HG03060 (cell line): ENCODE measurements around the gene RASGRF1.
"Not testable (repeated sequence)": the region's sequence is repeated elsewhere in the genome, so short reads cannot be mapped to it uniquely, and the experiment has no call there.

Experiments used
- ATAC-seq: cut with Tn5 transposase; IDR thresholded peaks from one replicate; pipeline ENCODE4 v1.9.1; 2021; ENCODE audit warnings: low read depth, moderate number of reproducible peaks; ENCODE audit not compliant: unreplicated experiment

RASGRF1 gene, protein sequence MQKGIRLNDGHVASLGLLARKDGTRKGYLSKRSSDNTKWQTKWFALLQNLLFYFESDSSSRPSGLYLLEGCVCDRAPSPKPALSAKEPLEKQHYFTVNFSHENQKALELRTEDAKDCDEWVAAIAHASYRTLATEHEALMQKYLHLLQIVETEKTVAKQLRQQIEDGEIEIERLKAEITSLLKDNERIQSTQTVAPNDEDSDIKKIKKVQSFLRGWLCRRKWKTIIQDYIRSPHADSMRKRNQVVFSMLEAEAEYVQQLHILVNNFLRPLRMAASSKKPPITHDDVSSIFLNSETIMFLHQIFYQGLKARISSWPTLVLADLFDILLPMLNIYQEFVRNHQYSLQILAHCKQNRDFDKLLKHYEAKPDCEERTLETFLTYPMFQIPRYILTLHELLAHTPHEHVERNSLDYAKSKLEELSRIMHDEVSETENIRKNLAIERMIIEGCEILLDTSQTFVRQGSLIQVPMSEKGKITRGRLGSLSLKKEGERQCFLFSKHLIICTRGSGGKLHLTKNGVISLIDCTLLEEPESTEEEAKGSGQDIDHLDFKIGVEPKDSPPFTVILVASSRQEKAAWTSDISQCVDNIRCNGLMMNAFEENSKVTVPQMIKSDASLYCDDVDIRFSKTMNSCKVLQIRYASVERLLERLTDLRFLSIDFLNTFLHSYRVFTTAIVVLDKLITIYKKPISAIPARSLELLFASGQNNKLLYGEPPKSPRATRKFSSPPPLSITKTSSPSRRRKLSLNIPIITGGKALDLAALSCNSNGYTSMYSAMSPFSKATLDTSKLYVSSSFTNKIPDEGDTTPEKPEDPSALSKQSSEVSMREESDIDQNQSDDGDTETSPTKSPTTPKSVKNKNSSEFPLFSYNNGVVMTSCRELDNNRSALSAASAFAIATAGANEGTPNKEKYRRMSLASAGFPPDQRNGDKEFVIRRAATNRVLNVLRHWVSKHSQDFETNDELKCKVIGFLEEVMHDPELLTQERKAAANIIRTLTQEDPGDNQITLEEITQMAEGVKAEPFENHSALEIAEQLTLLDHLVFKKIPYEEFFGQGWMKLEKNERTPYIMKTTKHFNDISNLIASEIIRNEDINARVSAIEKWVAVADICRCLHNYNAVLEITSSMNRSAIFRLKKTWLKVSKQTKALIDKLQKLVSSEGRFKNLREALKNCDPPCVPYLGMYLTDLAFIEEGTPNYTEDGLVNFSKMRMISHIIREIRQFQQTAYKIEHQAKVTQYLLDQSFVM (N-terminal part only)

DNA sequence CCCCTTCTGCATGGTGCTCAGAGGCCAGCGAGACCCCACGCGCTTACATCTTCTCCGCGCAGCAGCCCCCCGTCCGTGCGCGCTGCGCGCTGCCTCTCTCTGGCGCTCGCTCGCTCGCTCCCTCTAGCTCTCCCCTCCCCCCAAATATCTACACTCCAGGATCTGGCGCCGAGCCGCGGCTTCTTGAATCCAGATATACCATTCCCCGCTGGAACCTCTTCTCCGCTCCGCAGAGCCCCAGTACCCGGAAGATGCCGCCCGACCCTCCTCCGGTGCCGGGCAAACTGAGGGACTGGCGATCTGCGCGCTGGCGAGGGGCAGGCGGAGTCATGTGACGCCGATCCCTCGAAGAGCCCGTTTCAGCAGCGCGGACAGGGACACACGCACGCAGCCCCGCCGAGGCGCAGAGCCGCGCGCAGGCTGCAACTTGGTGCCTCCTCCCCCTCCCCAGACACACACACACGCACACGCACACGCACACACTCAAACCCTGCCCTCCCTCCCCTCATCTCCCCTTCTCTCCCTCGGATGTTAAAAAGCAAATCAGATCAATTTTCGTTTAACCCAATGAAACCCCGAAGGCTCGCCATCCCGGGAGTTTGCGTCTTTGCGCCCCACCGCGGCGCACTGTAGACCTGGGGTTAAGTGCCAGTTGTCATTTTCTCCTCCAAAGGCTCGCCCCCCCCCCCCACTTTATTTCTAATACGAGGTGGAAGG, at the start of gene RASGRF1:
Gene RASGRF1 (minus strand): TSS at position 294 of the 717 bp plus-strand sequence. CDS start 282 bp downstream, at position 12.
- ATAC-seq: no peak

DNA sequence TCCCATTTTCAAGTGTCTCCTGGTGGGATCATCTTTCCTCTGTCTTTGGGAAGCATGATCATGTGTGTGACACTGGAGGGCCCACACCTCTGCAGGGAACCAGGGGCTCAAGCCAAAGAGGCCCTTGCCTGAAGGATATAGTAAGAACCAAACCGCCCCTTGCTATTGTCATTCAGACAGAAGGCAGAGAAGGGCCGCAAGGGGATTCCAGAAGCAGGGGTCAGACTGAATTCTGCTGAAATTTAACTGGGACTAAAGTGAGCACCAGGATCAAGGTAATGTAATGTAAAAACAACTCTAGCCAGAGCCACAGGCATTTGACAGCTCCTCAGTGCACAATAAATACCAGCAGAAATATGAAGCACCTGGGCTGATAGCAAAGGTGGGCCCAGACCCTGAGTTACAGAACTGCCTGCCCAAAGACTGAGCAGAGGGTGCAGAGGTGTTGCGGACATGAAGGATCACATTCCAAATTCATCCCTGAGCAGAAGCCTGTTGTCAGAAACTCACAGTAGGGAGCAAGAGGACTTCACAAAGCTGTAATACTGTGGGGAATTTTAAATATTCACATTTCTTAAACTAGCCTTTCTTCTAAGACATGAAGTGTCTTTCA, 46.0 kb upstream of the RASGRF1 start:
- no peak for ATAC-seq

DNA sequence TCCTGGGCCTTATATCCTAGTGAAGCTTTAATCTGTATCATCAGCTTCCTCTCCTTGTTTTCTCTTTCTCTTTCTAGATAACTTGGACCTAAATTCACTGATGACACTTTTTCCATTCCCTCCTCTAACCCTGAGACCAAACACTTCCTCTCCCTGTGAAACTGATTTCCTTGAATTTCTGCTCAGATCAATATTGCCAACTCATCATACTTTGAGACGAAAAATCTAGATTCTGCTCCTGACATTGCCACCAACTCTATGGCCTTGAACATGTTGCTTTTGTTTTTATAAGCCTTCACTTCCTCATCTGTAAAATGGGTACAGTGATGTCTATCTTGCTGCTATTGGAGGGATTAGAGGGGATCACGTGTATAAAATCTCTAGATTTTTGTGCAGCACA, 42.7 kb upstream of the RASGRF1 start:
- ATAC-seq: no peak

DNA sequence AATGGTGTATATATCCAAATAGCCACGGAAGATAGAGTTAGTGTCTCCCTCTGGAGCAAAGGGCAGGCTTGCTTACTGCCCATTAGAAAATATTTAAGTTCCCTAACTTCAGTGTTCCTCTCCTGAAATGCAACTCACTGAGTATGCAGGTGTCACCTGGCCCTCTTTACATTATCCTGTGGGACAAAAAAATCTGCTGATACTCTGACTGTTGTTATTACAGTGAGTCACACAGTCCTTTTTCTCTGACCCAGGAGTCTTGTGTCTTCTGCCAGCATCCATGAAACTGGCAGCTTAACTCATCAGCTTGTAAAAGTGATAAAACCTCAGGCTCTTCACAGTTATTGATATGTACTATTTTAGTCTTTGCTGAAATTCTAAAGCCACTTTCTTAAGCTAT, 42.2 kb upstream of the RASGRF1 start:
- no peak for ATAC-seq

DNA sequence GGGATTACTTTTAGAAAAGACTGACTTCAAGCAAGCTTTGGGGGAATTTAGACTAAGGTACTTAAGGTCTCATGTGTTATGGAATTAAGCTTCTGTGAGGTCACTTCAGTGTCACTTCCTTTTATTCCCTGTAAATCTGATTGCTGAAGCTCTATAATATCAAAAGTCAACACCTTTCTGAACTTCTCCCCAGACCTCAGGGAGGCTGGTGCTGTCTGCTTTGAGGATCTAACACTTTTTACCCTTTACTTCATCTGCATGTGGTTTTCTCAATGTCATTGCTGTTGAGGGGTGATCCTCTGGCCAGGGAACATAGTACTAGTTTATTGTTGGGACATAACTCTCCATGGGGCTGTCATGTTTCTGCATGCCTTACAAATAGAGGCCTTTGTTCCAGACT, 41.8 kb upstream of the RASGRF1 start:
- no peak for ATAC-seq

DNA sequence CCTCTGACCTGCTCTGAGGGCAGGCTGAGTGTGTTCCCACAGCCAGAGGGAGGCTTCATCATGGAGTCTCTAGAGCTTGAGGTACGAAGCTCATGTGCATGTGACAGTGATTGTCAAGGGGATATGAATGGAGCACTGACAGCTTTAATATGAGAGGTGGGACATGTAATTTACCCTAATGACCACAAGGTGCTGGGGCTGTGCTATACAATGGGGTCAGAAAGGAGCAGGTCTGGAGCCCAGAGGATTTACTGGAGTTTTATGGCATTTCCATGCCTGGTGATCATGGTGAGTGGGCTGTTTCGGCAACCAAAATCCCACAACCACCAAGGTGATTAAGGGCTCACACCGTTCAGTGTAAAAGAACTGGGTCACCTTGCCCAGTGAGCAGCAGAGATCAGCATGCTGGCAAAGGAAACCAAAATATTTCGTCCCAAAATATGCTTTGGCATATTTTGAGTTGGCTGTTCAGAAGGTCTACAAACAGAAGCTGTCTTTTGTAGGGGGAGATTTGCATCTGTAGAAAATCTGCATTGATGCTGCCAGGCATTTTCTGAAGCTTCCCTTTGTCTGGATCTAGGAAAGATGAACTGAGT, 40.1 kb upstream of the RASGRF1 start:
- ATAC-seq: no peak

DNA sequence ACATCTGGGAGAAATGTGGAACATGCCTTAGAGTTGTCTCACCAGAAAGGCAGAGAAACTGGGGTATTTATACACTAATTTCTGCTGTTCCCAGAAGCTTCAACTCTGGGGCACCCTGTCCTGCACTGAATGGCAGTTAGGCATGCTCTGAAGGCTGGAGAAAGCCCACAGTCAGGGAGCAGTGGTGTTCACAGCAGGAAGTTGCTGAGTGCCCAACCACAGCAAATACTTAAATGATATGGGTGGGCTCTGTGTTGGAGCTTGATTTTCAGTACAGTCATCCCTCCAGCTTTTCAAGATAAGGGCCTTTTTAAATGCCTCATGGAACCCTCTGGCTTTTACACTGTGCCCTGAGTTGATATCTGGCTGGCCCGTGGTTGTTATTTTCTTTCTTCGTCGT, 38.7 kb upstream of the RASGRF1 start:
- no peak for ATAC-seq

DNA sequence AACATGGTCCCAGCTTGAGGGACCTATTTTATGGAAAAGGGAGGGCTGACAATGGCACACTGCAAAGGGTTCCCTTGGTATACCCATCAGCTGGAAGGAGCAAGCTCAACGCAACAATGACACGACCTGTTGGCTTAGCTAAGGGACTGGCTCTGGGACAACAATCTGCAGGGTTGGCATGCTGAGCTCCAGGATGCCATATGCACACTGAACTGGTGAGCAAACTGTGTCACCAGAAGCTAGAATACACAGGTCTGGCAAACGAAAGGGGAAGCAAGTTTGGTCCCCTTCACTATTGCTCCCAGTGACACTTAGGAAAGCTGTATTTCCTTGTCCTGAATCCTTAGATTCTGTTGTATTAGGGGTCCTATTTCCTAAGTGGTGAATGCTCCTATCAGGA, 38.0 kb upstream of the RASGRF1 start:
- no peak for ATAC-seq

DNA sequence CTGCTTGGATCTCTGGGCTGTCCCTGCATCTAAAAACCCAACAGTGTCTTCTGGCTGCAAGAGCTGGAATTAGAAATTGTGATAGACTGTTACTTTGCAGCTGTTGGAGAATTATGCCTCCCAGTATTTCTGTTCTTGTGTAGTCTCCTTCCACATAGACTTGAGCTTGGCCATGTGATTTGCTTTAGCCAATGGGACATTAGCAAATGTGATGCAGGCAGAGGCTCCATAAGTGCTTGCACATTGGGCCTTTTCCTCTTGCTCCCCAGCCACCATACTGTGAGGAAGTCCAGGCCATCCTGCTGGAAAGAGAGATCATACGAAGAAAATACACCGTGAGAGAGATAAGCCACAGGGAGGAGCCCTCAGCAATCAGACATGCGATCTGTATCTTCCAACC, 33.8 kb upstream of the RASGRF1 start:
- ATAC-seq: no peak

DNA sequence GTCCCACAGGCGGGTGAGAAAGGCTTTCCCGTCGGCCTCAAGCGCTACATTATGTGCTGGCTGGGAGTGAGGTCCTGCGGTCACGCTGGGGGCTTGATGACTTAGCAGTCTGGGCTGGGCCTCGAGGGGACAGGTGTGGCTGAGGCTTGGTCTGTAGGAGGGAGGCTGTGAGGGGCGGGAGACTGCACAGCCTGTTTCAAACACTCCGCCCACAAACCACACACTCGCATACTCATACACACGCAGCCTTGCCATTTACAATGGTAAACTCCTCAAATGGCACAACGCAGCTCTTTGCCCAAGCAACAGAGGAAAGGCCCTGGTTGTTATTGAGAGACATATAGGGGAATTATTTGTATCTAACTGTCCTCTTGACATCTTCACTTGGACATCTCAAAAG, 32.4 kb upstream of the RASGRF1 start:
- no peak for ATAC-seq

DNA sequence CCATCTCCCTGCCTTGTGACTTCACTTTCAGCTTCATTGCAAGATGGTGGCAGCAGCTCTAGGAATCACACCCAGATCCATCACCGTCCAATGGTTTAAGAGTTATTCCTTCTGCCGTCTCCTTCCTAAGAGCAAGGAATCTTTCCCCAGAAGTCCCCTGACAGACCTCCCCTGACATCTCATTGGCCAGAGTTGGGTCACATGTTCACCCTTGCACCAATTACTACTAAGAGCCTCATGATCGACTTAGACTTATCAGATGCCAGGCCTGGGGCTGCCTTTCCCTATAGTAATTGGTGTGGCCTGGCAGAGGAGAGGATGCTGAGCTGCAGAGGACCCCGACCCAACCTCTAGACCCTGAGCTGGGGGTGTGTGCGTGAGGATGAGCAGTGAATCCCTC, 31.8 kb upstream of the RASGRF1 start:
- no peak for ATAC-seq

DNA sequence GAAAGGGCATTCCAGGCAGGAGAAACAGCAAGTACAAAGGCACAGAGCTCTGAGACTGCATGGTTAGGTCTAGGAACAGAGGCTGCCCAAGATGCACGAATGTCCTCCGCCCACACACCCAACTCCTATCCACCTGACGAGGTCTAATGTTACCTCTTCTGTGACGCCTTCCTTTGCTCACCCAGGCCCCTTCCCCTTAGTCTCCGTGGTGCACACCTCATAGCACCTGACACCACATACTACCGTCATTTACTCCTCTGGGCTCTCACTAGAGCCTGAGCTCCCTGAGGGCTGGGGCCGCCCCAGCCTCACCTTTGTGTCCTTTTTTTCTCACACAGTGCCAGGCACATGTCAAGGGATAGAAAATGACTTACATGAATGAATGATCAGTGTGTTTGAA, 31.0 kb upstream of the RASGRF1 start:
- ATAC-seq: no peak

DNA sequence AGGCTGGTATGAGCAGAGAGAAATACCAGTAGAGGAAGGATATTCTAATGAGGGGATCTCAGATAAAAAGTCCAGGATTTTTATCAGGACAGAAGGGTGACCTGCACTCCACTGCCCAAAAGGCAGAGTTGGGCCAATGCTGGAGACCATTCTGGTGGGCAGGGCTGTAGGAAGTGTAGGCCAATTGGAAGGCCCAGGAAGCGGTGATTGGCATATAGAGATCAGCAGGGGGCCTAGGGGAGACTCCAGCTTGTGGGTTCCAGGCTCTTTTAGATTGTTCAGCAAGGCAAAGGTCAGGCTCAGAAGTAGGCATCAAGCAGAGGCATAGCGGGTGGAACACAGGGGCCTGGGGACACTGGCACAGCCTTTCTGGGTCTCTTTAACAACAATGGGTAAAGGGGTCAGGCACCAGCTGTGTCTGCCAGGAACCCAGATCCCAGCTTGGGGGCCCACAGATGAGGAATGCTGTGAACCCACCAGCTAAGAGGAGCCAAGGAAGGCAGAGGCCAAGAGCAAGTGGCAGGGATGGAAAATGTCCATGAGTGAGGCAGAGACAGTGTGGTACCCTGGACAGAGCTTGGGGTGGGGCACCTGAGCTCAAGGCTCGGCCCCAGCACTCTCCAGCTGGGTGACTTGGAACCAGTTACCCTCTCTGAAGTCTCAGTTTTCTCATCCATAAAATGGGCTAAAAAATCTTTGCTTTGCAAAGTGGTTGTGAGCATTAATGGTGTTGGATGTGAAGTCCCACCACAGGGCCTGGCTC, 27.0 kb upstream of the RASGRF1 start:
- no peak for ATAC-seq

DNA sequence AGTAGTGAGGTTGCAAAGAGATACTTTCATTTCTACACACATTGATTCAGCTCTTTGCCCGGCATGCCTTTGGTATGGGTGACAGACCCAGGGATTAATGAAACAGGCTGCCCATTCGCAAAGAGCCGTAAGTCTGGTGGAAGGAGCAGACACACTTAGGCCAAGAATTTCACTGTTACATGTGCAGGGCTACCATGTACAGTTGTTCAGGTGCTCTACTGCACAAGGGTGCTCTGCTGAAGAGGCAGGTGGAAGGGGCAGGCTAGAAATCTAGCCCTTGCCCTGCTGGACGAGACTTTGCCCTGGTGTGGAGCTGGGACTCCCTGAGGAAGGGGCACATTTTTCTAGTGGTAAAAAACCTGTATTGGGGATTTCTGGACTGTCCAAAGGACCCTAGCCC, 26.2 kb upstream of the RASGRF1 start:
- no peak for ATAC-seq

DNA sequence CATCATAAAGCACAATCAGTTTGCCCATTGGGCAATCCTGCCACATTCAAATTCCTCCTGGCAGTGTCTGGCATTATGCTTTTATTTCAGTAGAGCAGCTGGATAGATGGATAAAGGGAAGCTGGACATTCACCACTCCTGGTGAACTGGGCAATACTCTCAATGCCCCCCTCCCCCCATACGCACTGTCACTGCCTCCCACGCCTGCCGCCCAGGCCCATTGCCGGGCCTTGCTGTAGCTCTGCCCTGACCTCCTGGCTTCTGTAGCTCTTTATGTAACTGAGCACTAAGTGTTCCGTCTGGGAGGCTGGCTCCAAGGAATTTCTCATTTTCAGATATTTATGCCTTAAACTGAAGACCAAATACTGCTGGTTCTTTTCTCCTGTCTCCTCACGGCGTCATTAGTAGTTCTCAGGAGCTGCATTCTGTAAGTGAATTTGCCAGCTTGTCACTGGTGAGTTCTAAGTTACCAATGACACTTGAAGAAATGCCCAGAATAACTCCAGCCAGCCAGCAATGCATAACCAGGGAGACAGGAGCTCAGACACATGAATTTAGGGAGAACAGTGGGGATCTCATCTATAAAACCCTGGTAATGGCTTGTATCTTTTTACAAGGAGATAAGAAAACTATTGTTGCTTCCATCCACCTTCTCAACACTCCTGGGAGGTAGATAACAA, 25.5 kb upstream of the RASGRF1 start:
- no peak for ATAC-seq

DNA sequence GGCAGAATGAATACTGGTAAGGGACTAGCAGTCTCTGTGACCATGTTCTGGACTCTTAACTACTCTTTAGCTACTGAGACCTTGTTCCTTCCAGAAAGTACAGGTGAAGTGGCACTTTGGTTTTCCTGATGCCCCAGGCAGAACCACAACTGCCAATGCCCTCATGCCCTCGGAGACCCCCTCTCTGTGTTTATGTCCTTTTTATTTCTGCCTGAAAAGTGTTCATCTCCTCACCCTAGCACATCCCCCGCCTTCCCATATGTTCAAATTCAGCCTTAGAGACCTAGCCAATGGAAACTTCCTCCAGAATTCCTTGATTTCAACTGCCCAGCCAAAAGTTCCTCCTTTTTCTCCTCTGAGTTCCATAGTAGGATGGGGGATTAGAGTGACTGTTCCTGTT, 23.3 kb upstream of the RASGRF1 start:
- ATAC-seq: no peak

DNA sequence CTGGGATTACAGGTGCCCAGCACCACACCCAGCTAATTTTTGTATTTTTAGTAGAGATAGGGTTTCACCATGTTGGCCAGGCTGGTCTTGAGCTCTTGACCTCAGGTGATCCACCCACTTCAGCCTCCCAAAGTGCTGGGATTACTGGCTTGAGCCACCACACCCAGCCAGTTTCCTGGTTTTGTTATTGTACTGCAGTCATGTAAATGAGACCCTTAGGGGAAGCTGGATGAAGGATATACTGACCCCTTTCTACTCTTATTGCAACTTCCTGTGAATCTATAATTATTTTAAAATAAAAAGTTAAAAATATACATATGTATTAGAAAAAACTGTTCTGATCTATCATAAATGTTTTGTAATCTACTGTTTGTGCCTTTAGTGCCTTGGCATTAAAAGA, 20.8 kb upstream of the RASGRF1 start:
- not testable (repeated sequence) for ATAC-seq

DNA sequence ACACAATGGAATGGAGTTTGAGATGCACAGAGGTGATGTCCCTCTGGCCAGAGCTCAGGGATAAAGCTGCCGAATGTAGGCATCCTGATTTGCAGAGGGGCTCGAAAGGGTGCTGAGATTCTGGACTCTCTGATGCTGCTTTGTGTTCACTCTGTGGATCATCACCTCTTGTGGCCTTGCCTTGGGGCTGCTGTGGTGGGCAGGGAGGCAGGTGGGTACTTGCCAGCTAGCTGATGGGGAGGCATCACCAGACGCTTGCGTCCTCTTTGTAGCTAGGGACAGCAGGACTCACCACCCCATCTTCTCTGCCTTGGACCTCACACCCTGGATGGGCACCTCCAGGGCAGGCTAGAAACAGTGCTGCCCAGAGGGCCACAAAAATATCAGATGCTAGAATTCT, 14.6 kb upstream of the RASGRF1 start:
- no peak for ATAC-seq
